HG03558 (cell line): ENCODE data around the gene RAPGEF5.

Source experiments
- ATAC-seq: cut with Tn5 transposase; IDR thresholded peaks from one replicate; pipeline ENCODE4 v1.9.1; 2021; ENCODE audit warnings: moderate number of reproducible peaks; ENCODE audit not compliant: unreplicated experiment; ENCODE audit errors: extremely low read depth

The RAPGEF5 gene

DNA sequence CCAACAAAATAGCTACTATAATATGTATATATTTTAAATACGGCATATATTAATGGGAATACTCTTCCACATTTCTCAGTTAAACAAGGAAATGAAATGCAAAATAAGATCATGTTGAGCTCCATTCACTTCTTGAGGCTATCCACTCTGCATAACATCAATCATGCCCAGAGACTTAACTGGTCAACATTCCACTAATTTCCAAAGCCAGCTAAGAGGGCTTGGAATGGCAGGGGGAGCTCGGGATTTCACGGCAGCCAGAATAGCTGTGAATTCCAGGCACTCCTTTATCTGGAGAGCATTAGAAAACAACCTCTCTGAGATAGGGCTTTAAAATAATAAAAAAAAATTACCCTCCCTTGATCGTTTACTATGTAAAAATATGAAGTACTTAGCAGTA is 216.4 kb downstream of the RAPGEF5 start:
- no peak for ATAC-seq

- ATAC-seq, result no peak
Measured at GRCh38 chr7:22138886-22139285, 218.1 kb downstream of the RAPGEF5 start.

GRCh38 chr7:22138106-22138505 is 218.8 kb downstream of the RAPGEF5 start:
- ATAC-seq, result no peak

DNA sequence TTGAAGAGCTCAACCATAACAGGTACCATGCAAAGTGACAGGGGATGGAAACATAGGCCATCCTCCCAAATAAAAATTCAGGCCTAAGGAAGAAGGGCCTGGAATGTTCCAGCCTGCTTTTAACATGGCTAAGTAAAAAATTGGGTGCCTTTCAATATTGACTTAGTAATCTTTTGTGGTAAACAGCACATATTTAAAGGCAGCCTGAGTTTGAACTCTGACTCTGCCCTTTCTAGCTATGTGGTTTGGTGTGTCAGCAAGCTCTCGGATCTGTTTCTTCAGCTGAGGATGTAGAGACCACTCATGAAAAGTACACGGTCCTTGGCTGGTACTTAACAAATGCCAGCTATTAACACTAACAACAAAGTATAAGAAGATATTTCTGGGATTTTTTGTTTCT is 219.5 kb downstream of the RAPGEF5 start:
- ATAC-seq, result no peak

GRCh38 chr7:22137026-22137425 is 219.9 kb downstream of the RAPGEF5 start:
- ATAC-seq, result no peak

DNA sequence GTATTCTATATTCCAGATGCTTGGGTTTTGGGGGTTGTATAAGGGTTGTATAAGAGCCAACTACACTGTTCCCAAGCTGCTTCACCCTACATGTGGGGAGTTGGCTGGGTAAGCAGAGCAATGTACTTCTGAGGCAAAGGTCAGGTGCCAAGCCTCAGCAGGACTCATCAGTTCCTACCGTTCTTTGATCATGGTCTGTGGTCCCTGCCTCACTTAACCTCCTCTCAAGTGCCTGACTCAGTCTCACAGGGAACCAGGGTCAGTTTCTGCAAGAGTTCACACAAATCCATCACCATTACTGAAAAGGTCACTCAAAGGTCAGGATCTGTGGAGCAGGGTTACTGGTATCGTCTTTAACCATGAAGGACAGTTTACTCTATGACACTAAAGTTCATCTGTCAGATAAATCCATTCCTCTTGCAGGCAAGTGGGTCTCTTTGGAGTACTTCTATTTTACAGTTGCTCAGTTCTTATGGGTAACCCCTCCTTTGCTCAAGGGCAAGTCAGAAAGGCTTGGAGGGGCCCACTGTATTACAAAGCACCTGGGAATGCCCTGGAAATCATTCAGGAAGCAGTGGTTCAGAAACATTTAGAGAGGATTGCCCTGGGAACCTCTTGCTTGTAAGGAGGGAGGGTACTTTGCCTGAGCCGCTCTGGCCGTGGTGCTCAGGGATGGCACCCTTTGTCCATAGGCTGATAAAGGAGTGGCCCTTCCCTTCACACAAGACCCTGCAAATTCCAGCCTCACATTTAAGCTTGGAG is 227.0 kb downstream of the RAPGEF5 start:
- no peak for ATAC-seq

DNA sequence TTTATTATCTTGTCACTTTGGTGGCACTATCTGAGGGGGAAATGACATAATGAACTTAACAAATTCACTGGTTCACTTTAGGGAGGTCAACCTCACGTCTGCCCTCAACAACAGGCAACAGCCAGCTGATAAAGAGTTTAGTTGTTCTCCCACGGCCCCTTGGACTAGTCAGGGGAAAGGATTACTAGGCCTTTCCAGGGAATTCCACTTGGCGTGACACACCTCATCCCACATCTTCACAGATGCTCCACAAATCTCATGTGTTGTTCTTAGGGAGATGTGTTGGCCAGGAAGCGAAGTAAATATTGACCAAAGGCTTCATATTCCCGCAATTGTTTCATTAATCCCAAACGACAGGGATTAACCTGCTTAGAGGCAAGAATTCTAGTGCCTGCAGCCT is 227.8 kb downstream of the RAPGEF5 start:
- ATAC-seq, result no peak

GRCh38 chr7:22128528-22128920 is 228.4 kb downstream of the RAPGEF5 start:
- ATAC-seq, result no peak

GRCh38 chr7:22127835-22128527 is 229.0 kb downstream of the RAPGEF5 start:
- ATAC-seq, result no peak

DNA sequence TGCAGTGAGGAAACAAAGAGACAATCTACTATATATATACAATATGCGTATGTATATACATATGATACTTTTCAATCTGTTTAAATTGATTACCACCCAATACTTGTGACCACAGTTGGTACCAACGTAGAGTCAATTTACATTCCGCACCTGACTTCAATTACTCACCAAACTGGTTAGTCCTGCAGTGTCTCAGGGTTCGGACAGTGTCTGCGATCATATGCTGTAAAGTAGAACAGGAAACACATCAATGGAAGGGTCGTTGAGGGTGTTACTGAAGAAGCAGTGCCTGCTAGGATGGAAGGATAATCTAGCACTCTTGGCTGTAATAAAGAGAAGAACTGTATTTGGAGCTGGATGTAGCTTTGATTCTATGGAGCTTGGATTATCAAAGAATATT is 231.5 kb downstream of the RAPGEF5 start:
- ATAC-seq, result no peak

GRCh38 chr7:22124941-22125340 is 232.0 kb downstream of the RAPGEF5 start:
- ATAC-seq, result no peak

GRCh38 chr7:22123139-22123538 is 233.8 kb downstream of the RAPGEF5 start:
- ATAC-seq, result no peak

GRCh38 chr7:22121702-22122474 is 235.1 kb downstream of the RAPGEF5 start:
- ATAC-seq, result no peak

DNA sequence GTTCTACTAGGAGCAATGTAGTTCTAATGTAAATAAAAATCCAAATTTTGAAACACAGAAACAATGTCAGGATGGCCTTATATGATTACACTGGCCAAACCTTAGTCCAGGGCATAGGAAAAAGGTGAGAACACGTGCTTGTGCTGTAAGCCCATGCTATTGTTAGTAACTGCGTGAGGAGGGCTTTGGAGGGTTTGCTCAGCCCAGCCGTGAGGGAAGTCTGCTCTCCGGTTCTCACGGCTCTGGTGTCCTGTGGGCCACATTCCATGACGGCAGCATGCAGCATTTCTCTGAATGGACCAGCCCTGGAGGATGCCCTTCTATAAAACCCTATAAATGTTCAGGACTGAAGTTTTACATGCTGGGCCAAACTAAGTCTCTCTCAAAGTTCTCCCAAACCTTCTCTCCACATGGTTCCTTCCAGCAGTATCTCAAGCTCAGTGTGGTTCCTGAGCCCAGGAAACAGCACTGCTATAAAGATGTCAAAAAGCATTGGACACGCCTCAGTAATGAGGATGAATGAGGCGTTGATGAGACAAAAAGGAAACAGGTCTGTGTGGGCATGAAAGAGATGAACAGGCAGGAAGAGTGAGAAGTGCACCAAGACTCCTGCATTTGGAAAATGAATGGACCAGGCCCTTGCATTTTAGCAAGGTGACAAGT is 236.4 kb downstream of the RAPGEF5 start:
- ATAC-seq, result no peak

- no peak for ATAC-seq
Measured at GRCh38 chr7:22117222-22117621, 239.7 kb downstream of the RAPGEF5 start.

GRCh38 chr7:22116451-22117030 is 240.4 kb downstream of the RAPGEF5 start:
- ATAC-seq, result no peak

DNA sequence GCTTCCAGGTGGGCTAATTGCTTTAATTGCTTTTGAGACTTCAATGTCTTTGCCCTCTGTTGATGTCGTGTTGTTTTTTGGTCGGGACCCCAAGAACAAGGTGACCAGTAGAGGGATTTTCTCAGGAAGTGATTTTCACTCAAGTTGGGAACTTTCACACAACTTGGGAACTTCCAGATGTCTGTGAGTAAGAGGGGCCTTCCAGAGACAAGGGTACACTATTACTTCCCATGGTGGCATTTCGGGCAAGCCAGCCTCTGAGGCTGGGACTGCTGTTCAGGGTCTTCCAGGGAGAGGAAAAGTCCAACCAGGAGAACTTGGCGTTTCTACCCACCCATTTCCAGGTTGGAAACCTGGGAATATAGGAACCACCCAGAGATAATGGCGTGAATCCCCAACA is 241.3 kb downstream of the RAPGEF5 start:
- ATAC-seq, result no peak

GRCh38 chr7:22114440-22114981 is 242.4 kb downstream of the RAPGEF5 start:
- no peak for ATAC-seq

GRCh38 chr7:22113041-22113440 is 243.9 kb downstream of the RAPGEF5 start:
- no peak for ATAC-seq

GRCh38 chr7:22111661-22112060 is 245.3 kb downstream of the RAPGEF5 start:
- ATAC-seq, result no peak
